Fibroblast of lung (primary cell): Measurements from ENCODE around the gene PLCL1.

Experiments
- EZH2 ChIP-seq: IDR thresholded peaks from 2 replicates; pipeline ENCODE4 v1.5.1; 2012; ENCODE audit warnings: low read length, control low read depth, mild to moderate bottlenecking; ENCODE audit errors: missing control alignments
- TF ChIP-seq, protein P1 (sequence below), 2 donors: IDR thresholded peaks in 1 of 2; conservative IDR thresholded peaks in 1 of 2; 1 replicate in 1 of 2; 2 replicates in 1 of 2; pipeline ENCODE4 v1.5.1; 2011 to 2012; ENCODE audit warnings: low read length in 2 of 2, control low read depth in 1 of 2, inconsistent platforms in 1 of 2, low read depth in 1 of 2, mild to moderate bottlenecking in 1 of 2

DNA sequence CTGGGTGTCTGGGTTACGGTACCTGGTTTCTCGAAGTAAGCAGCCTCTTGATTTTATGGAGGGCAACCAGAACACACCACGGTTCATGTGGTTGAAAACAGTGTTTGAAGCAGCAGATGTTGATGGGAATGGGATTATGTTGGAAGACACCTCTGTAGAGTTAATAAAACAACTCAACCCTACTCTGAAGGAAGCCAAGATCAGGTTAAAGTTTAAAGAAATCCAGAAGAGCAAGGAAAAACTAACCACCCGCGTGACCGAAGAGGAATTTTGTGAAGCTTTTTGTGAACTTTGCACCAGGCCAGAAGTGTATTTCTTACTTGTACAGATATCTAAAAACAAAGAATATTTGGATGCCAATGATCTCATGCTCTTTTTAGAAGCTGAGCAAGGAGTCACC lies 279.8 kb downstream of the PLCL1 start:
- no peak for TF ChIP-seq EZH2
- TF ChIP-seq, protein P1, sequence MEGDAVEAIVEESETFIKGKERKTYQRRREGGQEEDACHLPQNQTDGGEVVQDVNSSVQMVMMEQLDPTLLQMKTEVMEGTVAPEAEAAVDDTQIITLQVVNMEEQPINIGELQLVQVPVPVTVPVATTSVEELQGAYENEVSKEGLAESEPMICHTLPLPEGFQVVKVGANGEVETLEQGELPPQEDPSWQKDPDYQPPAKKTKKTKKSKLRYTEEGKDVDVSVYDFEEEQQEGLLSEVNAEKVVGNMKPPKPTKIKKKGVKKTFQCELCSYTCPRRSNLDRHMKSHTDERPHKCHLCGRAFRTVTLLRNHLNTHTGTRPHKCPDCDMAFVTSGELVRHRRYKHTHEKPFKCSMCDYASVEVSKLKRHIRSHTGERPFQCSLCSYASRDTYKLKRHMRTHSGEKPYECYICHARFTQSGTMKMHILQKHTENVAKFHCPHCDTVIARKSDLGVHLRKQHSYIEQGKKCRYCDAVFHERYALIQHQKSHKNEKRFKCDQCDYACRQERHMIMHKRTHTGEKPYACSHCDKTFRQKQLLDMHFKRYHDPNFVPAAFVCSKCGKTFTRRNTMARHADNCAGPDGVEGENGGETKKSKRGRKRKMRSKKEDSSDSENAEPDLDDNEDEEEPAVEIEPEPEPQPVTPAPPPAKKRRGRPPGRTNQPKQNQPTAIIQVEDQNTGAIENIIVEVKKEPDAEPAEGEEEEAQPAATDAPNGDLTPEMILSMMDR (conservative IDR thresholded peaks at IDR 0.05 in 1 of 2, IDR thresholded peaks at IDR 0.05 in 1 of 2; ENCODE audit: low read depth in 1 of 2, low read length in 2 of 2): no peak
